HG03175 (cell line): ENCODE measurements around the gene ARRDC4.
"Not testable (repeated sequence)": the region's sequence is repeated elsewhere in the genome, so short reads cannot be mapped to it uniquely, and the experiment has no call there.

Experiments used
- ATAC-seq: cut with Tn5 transposase; IDR thresholded peaks from one replicate; pipeline ENCODE4 v1.9.1; 2021; ENCODE audit warnings: mild to moderate bottlenecking, moderate library complexity; ENCODE audit not compliant: unreplicated experiment

The ARRDC4 gene

GRCh38 chr15:97963779-97964178 lies 3.3 kb downstream of the ARRDC4 start:
- no peak for ATAC-seq

GRCh38 chr15:97966246-97966645 lies 5.7 kb downstream of the ARRDC4 start:
- no peak for ATAC-seq

- ATAC-seq = no peak
These were observed 6.6 kb downstream of the ARRDC4 start for GRCh38 chr15:97966924-97967620.

DNA sequence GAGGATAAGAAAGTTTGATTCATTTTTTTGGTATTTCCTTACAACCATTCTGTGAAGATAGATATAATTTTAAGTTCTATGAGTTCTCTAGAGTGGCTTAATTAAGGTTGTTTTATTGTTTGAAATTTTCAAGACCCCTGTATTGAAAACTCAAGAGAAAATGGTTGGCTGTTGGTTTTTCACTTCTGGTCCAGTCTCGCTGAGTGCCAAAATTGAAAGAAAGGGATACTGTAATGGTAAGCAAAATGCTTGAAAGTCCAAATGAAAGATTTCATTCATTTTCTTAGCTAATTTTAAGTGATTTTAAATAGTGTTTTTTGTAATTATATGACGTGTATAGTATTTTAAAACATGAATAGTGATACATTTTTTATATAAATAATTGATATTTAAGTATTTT lies 7.4 kb downstream of the ARRDC4 start:
- no peak for ATAC-seq

GRCh38 chr15:97968380-97968779 lies 7.9 kb downstream of the ARRDC4 start:
- ATAC-seq = no peak

DNA sequence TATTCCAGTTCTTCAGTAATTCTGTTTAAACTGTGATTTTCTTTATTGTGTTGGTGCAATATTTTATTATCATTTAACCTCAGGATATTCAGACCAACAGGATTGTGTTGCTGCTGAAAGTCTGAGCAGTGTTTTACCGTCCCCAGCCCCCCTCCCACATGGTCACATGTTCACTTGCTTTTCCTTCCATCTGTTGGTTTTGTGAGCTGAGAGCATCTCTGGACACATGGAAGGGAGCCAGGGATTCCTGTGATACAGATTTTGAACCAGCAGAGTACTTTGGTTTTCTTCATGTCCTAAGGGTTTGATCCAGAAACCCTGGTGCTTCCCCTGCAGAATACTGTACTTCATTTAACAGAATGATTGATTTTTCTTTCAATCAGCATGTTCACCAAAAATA lies 11.9 kb downstream of the ARRDC4 start:
- ATAC-seq = no peak

- no peak for ATAC-seq
These were observed 15.6 kb downstream of the ARRDC4 start for GRCh38 chr15:97976129-97976528.

GRCh38 chr15:97976766-97977503 lies 16.4 kb downstream of the ARRDC4 start:
- no peak for ATAC-seq

DNA sequence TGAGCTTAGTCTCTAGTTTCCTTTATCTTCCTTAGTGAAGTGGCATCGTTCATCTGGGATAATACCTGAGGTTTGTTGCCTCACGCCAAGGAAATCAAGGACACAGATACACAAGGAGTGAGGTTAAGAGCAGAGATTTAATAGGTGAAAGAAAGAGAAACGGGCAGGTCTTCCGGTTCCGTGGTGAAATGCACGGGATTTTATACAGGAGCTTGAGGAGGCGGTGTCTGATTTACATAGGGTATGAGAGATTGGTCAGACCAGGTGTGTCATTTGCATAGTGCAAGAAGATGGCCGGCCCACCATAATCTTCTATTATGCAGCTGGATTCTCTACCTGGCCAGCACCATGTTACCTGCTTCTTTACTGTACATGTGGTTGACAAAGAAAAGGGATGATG lies 17.2 kb downstream of the ARRDC4 start:
- no peak for ATAC-seq

DNA sequence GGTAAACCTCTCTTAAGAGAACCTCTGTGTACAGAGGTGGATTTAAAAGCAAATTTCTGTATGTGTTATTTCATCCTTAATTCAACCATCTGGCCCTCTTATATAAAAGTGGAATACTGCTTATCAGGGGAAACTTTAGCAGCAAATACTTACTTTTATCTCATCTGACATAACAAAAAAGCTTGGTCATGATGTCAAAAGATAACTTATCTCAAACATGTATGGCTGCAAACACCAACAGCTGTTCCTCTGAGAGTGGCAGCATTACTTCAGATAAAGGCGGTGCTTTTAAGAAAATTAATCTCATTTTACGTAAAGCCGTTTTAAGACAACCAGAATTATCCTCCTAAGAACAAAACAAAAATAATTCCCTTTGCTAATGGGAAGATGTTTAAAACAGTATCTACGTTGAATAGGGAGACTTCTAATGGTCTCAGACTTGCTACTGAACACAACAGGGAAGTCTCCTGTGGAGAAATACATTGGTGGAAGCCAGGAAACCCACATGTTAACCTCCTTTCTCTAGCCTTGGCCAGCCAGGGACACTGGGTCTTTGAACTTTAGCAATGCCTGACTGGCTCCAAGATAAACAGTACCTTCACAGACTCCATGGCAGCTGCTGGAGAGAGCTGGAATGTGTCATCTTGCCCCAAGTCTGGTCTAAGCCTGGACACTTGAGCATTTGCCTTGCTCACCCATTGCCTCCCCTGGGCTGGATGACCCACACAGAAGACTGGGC lies 18.1 kb downstream of the ARRDC4 start:
- no peak for ATAC-seq

- no peak for ATAC-seq
These were observed 18.6 kb downstream of the ARRDC4 start for GRCh38 chr15:97979140-97979520.

DNA sequence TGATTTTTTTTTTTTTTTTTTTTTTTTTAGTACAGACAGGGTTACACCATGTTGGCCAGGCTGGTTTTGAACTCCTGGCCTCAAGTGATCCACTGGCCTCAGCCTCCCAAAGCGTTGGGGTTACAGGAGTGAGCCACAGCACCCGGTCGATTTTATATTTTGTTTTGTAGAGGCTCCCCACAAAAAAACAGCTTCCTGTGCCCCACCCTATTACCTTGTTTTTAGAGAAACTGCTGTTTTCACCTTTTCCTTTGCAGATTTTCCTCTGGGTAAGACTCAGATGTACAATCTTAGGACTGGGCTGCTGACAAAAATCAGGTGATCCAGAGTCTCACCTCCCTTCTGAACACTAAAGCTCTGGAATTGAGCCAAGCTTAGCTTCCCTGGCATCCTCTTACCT lies 20.6 kb downstream of the ARRDC4 start:
- no peak for ATAC-seq

- ATAC-seq = no peak
These were observed 21.3 kb downstream of the ARRDC4 start for GRCh38 chr15:97981758-97982157.

GRCh38 chr15:97984157-97984556 lies 23.7 kb downstream of the ARRDC4 start:
- ATAC-seq = no peak

- ATAC-seq = not testable (repeated sequence)
These were observed 25.5 kb downstream of the ARRDC4 start for GRCh38 chr15:97985979-97986378.

DNA sequence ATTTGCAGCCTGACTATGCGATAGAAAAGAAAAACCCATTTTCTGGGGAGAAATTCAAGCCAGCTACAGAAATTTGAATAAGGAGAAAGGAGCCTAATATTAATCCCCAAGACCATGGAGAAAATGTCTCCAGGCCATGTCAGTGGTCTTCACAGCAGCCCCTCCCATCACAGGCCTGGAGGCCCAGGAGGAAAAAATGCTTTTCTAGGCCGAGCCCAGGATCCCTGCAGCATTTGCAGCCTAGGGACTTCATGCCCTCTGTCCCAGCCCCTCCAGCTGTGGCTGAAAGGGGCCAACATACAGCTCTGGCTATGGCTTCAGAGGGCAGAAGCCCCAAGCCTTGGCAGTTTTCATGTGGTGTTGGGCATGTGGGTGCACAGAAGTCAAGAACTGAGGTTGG lies 26.3 kb downstream of the ARRDC4 start:
- no peak for ATAC-seq

DNA sequence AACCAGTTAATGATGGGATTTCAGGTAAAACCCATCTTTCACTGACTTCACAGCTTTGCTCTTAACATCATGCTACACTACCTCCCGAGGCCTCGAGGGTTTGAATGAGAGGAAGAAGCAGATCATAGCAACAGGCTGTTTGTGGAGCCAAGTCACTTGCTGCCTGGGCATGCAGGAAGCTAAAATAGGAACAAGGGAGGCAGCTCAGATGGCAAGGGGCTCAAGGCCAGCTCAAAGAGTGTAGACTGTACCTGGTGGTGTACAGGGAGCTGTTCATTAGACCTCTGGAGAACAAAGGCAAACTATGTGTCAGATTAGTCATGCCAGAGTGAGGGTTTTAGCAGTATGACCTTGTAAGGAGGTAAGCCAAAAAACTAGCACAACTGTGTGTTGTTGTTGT lies 28.8 kb downstream of the ARRDC4 start:
- ATAC-seq = no peak

DNA sequence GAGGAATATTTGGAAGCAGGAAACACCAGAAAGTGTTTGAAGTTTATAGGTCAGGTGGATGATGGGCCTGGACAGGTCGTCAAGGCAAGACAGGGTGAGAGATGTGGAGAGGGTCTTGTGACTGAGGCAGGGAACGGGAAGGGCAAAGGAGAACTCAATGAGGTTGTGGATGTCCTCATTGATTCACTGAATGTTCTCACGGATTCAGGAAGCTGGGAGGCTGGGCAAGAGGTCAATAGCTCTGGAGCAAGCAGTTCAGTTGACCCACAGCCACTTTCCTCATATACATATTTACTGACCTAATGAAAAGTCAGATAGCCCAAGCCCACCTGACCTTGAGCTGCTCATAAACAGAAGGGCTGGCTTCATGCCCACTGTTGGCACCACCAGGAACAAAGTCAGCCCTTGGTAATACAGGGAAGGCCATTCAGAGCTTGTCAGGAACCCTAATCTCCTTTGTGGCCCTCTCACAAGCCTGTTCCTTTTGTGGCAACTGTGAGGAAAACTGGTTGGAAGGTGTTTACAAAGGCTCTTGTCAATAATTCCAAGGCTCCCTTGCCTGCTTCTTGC lies 31.6 kb downstream of the ARRDC4 start:
- ATAC-seq = no peak

- no peak for ATAC-seq
These were observed 32.3 kb downstream of the ARRDC4 start for GRCh38 chr15:97992823-97993222.

DNA sequence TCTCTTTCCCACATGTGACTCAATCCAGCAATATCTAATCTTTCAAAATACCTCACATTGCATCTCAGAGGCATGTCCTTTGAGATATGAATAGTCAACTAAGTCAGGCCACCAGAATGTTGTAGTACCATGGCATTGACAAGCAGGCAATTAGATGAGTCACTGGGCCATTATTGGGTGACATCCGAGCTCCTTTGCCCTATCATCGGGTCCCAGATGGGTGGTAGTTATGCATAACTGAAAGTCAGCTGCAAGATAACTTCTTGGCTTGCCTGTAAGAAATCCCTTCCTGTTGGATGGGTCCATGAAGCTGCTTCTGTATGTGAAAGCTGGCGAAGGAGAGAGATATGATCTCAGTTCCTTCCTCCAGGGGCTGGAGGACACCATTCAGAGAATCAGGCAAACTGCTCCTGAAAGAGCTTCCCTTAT lies 32.8 kb downstream of the ARRDC4 start:
- ATAC-seq = no peak

DNA sequence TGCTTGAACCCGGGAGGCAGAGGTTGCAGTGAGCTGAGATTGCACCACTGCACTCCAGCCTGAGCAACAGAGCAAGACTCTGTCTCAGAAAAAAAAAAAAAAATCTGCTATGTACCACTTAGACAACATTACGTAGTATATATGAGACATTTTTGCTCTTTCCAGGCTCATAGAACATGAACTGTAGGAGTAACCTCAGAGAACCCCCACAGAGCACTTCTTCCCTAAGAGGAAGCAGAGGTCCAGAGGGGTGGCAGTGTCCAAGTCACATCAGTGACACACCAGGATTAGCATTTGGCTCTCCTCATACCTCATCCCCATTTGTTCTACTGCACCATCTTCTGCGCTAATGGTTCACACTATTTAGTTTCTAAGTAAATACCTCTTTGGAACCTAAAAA lies 33.7 kb downstream of the ARRDC4 start:
- no peak for ATAC-seq

- no peak for ATAC-seq
These were observed 34.7 kb downstream of the ARRDC4 start for GRCh38 chr15:97995192-97995591.
